GM18861 (cell line): ENCODE data around the gene SMAD3.
"Not testable (repeated sequence)": the region's sequence is repeated elsewhere in the genome, so short reads cannot be mapped to it uniquely, and the experiment has no call there.

Experiments used
- ATAC-seq: cut with Tn5 transposase; IDR thresholded peaks from one replicate; pipeline ENCODE4 v1.9.1; 2021; ENCODE audit not compliant: unreplicated experiment

Gene SMAD3

DNA sequence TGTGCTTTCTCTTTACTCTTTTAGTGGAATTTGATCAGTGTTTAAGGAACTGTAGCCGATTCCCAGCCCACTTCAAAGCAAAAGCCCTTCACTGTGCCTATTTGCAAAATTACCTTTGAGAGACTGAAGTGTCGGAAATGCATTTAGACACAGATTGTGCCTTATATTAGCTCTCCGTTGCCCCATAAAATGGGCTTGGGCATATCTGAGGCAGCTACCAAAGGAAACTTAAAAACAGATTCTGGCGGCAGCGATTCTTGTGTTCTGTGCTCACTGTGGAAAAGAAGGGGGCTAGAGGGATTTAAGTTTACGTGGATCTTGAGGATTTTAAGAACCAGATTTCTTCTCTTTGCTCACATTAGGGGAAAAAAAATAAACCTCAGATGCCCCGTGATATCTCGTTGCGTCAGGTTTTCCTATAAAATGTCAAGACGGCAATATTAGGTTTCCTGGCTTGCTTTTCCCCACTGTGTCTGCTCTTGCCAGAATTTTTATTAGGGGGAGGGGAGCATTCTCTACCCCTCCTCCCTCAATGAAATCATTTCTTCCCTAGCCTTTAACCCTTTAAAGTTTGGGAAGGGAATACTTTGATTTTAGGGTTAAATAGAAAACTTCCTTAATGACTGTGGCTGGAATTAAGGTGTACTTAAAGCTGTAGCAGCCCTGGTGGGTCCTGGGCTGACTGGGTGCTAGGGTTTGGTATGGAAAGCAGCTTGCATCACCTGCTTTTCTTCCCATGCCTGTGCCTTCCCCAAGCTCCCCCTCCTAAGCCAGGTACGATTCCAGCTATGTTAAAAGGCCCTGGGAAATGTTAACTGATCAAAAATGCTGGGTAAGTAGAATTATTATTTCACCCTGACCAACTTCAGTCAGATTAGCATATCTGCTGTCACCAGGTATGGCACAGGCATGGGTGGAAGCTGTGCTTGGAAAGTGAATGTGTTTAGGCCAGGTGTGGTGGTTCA, 73.8 kb downstream of the SMAD3 start:
- no peak for ATAC-seq

DNA sequence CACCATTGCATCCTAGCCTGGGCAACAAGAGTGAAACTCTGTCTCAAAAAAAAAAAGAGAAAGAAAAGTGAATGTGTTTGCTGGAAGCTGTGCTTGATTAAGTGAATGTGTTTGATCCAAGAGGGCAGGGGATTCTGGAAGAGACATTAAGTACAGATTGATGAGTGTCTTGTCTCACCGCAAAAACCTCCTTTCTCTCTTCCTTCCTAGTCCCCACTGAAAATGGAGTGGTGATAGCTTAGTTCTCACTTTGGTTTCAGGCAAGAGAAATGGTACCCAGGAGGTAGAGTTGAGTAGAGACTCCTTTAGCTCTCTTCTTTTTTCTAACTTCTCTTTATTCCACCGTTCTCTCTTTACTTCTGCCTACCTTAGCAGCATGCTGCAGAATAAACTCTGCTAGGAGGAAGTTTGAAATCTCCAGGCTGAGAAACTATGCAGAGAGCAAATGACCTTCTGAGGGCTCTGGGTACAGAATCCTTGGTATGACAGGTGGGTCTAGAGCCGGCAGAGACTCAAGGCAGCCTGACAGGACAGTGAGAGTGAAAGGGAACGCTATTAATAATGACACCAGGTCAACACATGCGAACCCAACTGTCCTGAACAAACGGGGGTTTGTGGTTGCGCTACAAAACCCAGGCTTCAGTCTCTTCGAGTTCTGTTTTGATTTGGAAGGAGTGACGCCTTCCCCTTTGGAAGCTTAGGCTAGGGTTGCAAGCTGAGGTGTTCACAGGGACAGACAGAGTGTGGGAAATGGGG, 74.9 kb downstream of the SMAD3 start:
- no peak for ATAC-seq

DNA sequence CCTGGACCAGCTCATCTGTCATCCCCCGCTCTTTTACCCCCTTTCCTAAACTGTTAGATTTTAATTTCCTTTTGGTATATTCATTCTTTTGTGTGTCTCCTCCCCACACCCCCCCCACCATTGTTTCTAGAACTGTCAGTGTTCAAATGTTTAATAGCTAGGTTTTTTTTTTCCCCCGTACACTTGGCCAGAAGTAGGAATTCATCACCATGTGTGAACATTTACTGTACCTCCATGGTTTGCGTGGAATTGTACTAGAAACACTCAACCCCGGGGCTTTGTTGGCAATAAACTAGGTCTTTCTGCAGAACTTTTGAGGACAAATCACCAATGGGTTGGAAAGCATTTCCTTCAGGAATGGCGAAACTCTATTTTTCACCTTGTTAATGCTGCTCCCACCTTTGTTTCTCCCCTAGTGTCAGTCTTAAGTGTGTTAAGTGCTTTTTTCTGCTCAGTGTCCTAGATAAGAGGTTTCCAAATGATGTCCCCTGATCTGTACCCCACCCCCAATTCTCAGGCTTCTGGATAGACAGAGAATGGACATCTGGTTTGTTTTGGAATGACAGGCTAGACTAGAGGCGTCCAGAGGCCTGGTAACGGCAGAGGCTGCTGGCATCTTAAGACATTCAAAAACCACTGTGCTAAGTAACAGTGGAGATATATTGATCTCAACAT, 76.8 kb downstream of the SMAD3 start:
- no peak for ATAC-seq

DNA sequence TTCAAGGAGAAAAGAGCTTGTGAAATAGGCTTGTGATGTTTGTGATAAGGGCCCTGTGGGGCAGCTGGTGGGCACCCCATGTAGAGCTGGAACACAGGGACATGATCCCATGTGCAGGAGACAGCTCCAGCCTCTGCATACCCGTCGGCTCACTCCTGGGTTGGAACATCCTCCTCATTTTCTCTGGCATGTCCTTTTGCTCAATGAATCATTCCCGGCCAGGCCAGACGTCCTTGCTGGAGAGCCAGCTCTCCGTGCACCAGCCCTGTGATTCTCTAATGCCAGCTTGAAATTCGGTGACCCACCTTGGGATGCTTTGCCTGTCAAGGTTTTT, 77.3 kb downstream of the SMAD3 start:
- no peak for ATAC-seq

DNA sequence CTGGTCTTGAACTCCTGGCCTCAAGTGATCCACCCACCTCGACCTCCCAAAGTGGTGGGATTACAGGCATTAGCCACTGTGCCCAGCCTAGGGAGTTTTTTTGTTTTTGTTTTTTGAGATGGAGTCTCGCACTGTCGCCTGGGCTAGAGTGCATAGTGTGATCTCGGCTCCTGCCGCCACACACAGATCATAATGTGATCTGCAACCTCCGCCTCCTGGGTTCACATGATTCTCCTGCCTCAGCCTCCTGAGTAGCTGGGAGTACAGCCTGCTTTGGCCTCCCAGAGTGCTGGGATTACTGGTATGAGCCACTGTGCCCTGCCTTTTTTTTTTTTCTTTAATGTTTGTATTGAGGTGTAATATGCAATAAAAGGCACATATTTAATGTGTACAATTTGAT, 78.2 kb downstream of the SMAD3 start:
- ATAC-seq = no peak

DNA sequence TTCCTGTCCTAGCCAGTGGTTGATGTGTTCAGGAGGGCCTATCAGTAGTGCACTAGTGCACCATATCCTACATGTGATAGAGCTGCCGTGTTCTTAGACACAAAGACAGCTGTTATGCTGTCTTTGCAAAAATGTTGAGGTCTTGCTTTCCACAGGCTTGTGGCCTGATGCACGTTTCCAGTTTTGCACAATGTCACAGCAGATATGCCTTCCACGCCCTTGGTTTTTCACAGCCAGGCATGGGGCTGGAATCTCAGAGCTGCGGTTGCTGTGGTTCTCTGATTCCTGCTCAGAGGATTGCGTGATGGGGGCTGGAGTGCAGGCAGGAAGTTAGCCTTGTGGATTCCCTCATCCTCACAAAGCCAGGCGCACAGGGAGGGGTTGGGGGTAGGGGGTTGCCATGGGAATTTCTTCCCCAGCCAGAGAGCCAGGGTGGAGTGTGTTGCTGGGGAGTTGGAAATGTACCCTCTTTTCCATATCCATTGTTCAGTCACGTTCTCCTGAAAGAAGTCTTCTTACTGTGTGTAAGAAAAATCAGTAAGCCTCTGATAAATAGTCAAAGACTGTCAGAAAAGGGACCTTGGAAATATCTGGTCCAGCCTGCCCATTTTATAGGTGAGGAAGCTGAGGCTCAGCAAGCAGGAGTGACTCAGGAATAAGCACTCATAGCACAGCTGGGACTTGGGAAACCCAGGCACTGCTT, 79.4 kb downstream of the SMAD3 start:
- ATAC-seq = no peak

DNA sequence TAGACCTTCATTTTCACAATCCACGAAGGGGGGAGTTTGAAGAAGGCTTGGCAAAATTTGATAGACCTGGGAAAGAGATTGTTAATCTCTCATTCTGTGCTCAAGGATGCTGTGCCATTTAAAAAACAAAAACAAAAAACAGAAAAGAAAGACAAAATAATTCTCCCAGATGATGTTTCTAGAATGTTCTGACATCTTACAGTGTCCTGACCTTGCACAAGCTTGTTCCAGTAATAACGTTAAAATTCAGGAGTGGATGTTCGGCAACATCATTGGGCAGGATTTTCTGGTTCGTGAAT, 79.9 kb downstream of the SMAD3 start:
- ATAC-seq = no peak

DNA sequence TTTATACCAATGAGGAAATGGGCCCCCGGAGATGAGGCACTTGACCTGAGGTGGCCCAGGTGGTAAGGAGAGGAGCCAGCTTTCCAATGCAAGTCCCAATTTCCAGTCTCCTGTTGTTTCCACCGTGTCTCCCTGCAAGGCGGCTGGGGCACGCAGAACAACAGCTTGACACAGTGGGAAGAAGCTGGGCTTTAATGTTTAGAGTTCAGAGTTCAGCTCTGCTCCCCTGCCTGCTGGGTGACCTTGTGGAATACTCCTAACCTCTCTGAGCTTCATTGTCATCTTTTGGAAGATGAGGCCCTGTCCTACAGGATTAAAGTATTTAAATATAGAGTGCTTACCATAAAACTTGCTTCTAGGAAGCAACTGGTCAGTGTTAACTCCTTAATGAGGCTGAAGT, 80.3 kb downstream of the SMAD3 start:
- ATAC-seq = no peak

DNA sequence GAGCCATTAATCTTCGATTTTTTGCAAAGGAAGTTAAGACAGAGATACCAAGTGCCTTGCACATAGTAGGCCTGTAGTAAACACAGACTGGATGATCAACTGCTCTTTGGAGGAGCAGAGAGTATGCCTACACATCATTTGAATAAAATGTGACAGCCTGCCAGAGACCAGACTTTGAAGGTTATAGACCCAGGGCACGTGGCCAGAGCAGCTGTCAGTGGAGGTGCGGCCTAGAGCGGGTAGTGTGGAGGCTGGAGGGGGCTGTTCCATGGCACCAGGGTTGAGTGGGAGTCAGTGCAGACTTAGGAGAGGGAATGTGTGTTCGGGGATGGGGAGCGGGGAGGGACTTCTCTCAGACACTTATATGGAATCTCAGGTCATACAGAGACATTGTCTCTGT, 80.8 kb downstream of the SMAD3 start:
- ATAC-seq = no peak

DNA sequence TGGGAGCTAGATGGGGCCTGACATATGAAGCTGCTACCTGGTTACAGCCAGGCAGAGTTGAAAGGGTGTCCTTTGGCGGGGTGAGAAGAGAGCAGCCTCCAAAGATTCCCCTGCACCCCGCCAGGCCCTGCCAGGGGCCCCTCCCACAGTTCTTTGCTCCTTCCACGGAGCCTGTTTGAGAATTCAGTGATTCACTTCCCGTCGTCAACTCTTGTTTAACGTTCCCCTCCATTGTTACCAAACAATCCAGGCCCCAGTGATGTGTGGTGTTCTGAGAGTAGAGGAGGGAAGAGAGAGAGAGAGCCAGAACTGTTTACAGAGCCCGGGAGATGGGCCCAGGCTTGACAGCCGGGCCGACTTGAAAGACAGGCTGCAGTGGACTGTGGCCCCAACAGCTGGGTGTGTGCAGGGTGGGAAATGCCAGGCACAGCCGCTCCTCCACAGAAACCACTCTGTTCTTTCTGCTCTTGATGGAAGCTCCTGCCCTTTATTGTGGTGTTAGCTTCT, 81.5 kb downstream of the SMAD3 start:
- ATAC-seq = no peak

DNA sequence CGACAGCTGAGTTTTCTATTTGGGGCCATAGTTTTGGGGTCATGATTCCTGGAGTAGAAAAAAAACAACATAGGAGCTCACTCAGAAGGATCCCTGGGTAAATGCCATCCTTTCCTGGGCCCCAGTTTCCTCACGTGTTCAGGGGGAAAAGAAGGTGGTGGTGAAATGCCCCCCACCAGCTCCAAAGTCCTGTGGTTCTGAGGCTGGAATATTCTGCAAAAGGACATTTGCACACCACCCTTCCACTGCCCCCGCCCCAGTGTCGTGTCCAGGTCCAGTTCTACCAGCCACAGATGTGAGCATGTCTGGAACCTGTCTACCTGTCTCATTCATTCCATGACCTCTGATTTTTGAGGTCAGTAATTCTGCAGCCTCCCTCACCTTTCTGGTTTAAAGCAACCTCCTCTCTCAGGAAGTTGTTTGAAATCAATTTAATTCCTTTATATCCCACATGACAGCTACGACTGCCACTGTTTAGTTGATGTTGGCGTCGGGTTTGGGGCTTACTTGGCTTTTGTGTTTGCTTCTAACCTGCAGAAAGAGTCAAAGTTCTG, 82.1 kb downstream of the SMAD3 start:
- ATAC-seq = no peak

DNA sequence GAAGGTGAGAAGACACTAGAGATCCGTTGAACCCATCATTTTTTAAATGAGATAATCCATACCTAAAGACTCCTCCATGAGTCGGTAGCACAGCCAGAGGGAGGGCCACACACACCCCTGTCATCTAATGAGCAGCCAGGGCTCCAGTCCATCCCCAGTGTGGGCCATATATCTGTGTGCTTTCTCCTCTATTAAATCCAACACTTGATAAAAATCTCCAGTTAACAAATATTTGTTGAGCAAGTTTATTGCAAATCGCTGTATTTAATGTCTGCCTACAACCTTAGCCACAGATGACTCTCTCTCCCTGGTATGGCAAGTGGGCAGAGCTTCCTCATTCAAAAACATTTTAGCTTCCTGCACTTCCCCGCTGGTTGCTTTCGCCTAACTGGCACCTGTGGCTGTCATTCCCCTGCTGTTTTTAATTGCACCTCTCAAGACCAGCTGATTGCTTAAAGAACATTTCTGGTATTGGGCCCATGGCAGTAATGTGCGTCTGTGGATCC, 82.8 kb downstream of the SMAD3 start:
- ATAC-seq = no peak

DNA sequence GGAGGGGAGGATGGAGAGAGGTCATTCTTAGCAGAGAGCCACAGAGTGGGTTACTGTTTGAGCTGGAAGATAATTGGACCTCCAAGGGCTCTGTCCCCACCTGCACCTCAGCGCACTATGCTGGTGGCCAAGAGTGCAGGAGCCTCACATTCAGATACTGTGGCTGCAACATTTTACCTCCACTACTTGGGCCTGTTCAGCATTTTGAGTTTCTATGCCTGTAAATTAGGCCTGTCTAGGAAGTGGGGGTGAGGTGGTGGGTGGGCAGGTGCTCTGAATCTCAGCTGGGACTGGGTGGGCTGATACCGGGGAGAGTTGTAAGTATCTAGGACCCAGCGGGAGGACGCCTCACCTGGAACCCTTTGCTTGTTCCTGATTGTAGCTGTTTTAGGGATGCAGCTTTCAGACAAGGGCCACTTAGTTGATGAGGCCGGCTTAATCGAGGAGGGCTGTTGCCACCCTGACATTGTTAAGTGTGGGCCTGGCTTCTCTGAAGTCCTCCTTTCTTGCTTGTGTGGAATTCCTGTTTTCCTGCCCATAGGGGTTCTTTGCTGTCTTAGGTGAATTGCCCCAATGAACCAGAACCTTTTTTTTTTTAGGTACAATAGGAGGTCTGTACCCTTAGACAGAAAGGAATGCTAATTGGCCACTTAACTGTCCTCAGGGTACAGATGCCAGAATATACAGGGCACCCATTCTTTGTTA, 83.8 kb downstream of the SMAD3 start:
- ATAC-seq = no peak

DNA sequence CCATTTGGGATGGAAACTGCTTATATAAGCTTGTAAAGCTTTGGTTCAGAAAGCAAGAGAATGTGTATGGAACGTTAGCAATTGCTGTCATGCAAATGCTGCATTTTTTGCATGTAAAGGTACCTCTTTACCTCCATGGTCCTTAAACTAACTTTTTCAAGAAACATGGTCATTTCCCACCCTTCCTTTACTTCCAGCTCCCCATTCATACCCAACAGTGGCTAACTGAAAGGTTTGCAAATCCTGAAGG, 84.3 kb downstream of the SMAD3 start:
- no peak for ATAC-seq

DNA sequence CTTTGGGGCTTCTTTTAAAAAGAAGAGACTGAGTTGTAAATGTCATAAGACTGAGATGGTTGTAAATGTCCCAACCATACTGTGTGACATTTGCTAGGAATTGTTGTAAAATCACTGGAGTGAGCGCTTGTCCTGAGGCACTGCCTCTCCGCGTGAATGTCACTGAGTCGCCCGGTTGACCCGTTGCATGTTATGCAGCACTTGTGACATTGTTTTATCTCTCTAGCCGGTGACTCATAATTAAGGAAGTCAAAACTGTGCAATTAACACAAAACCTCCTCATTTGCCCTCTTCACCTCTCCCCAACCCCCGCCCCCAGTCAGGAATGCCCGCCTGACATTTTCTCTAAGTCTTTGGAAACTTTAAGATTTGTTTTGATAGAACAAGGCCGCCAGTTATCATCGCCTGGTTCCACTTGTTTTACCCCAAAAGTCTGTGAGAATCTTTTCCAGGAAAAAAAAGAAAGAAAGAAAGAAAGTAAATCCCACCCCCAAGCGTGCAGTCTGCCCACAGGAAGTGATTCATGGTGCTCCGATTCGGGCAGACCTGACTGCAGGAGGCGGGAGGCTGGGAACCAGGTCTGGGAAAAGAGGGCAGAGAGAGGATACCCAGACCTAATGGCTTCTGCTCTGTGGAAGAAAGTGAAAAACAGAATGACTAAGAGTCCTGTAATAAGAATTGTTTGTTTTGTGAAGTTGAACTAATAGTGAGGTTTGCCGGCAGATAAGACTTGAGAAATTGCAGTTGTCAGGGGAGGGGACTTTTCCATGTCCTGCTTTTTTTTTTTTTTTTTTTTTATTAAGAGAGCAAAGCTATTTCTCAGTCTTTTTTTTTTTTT, 84.8 kb downstream of the SMAD3 start:
- no peak for ATAC-seq

DNA sequence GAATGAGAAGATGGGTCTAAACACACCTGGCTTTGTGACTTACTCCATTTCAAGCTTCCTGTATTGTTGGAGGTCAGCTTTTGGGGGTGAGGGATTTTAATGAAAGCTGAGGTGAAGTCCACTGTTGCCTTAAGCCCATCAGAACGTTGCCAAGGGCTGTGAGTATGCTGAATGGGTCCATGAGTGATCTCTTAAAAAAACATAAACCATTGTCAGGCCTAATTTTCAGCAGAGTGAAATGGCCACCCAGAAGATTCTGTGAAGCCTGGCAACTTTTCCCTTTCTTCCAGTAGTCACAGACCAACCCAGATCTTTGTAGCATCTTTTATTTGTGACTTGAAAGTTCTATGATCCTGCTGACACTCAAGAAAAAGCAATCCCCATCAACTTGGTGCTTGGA, 87.0 kb downstream of the SMAD3 start:
- ATAC-seq = no peak

DNA sequence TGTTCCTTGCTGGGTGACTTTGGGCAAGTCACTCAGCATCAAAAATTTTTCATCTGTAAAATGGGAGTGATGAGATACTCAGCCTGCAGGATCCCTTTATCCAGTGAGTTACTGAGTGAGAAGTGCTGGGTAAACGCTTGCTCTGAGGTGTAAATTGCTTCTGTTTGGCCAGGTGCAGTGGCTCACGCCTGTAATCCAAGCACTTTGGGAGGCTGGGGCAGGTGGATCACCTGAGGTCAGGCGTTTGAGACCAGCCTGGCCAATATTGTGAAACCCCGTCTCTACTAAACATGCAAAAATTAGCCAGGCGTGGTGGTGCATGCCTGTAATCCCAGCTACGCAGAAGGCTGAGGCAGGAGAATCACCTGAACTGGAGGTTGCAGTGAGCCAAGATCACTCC, 87.6 kb downstream of the SMAD3 start:
- not testable (repeated sequence) for ATAC-seq

DNA sequence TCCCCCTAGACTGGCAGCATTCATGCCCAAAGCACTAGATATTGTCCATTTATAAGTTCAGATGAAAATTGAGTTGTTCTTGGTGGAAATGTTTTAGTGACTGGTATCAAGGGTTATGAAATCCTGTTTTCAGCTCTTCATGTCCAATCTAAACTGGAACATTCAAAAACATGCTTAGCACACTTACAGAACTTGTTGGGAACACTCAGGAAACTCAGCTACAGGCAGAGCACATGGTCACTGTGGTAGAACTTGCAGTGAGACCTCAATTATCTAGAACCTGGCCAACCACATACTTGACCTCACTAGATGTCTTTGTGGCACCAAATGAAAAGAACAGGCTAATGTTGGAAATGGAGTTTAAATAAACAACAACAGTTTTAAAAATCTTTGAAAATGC, 88.8 kb downstream of the SMAD3 start:
- ATAC-seq = no peak

DNA sequence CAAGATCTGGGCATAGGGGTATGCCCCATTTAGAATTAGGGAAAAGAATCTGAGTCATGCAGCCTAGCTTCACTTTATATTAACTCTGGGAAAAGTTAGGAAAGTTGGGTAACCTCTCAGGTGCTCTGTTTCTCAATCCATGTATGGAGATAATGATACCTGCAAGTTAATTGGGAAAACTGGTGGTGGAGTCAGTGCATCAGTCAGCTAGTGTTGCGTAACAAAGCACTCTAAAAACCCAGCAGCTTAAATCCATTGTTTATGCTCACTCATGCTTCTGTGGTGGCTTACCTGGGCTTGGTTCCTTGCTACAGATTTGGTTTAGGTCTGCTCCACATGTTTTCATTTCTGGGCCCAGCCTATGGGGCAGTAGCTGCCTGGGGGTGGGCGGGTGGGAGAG, 91.0 kb downstream of the SMAD3 start:
- no peak for ATAC-seq

DNA sequence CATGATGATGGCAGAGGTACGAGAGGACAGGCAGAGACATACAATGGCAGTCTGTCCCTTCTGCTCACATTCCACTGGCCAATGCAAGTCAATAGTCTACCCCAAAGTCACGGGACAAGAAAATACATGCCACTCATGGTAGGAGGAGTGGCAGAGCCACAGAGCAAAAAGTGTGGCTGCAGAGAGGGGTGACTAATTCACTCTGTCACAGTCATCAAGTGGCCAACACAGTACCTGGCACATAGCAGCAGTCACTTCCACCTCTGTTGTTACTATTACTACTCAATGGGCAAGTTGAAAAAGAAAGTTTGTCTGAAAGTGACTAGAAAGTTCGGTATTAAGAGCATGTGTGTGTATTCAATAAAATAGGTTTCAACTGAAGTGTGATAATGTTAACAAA, 91.4 kb downstream of the SMAD3 start:
- ATAC-seq = no peak
